Spinal cord (tissue), 10 donors: ENCODE data around the gene RRP8. TPM values are rescaled to one million over a fixed set of nuclear protein-coding genes. Genes with fewer than 3 reads are reported as not detected.
A peak's percentile ranks its signal among the peaks of the same experiment; 100 is the strongest.

Experiments
- DNase-seq, 6 donors: peaks; one replicate each; pipeline versions ENCODE4 v3.0.0 to v3.0.0-alpha.2; 2013 to 2015; ENCODE audit warnings: low spot score in 6 of 6, low read depth in 4 of 6
- H3K27ac ChIP-seq: one replicate; pipeline ENCODE4 v1.5.1; 2013; ENCODE audit warnings: low read depth, low read length, control low read depth
- H3K27me3 ChIP-seq: one replicate; pipeline ENCODE4 v1.6.1; 2013; ENCODE audit warnings: low read length; ENCODE audit not compliant: control insufficient read depth, insufficient read depth
- H3K36me3 ChIP-seq: one replicate; pipeline ENCODE4 v1.6.1; 2013; ENCODE audit warnings: low read length; ENCODE audit not compliant: control insufficient read depth, insufficient read depth
- H3K4me1 ChIP-seq: one replicate; pipeline ENCODE4 v1.6.1; 2013; ENCODE audit warnings: low read length; ENCODE audit not compliant: control insufficient read depth, insufficient read depth
- H3K4me3 ChIP-seq: one replicate; pipeline ENCODE4 v1.5.1; 2013; ENCODE audit warnings: low read depth, low read length, control low read depth
- H3K9me3 ChIP-seq: one replicate; pipeline ENCODE4 v1.6.1; 2013; ENCODE audit warnings: low read length; ENCODE audit not compliant: control insufficient read depth, insufficient read depth
- WGBS: methylation state at CpG from one replicate; pipeline ENCODE4 v1.1.5; 2013; ENCODE audit warnings: missing lambda C conversion rate; ENCODE audit not compliant: insufficient coverage; 5-methylcytosine and 5-hydroxymethylcytosine counted together
- polyA plus RNA-seq, 2 donors: library from polyadenylated mRNA; unstranded; fragments of 120-200 nt; gene quantifications; one replicate each; pipeline ENCODE4 v1.2.1, GENCODE V29; 2013; ENCODE audit not compliant: insufficient read length in 2 of 2
- total RNA-seq, 2 donors: library from RNA; depleted of rRNA in 1 of 2; stranded (reverse); fragments of 120-200 nt in 1 of 2; fragments of >200 nt in 1 of 2; gene quantifications; one replicate each; pipeline versions ENCODE4 v1.2.3 to v1.2.4, GENCODE V29; 2013 to 2014
- donor health status: healthy.

RRP8 gene
- total and polyA plus RNA-seq, 4 donors: 11.6 to 24.5 (median 17.0) TPM

DNA sequence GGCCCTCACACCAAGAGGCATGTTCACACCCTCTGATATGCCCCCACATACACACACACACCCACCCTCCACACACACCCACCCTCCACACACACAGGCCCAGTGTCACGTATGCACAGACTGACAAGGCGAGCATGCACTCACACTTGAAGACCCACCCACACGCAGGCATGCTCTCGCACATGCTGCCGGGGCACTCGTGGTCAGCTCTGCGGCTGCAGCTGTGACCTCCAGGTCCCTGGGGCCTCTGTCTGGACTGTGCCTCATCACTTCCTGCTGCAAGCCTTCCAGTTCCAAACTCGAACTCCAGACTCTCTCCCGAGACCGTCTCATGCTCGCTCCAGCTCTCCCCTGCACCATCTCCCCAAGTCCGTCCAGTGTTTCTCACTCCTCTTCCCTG is 42.7 kb upstream of the RRP8 start:
- H3K27me3 ChIP-seq: peaks cover 2% of the 10 kb centered on the region
- H3K4me3 ChIP-seq: no peak overlapping the region
- H3K36me3 ChIP-seq: peaks cover 25% of the 10 kb centered on the region
- WGBS: 80% methylated on average over 12 of the region's 12 CpGs
- DNase-seq: no peak
- peak overlapping the region; percentile 69 for H3K27ac ChIP-seq
- H3K9me3 ChIP-seq: no peaks in the 10 kb centered on the region
- H3K4me1 ChIP-seq: peaks cover 24% of the 10 kb centered on the region

DNA sequence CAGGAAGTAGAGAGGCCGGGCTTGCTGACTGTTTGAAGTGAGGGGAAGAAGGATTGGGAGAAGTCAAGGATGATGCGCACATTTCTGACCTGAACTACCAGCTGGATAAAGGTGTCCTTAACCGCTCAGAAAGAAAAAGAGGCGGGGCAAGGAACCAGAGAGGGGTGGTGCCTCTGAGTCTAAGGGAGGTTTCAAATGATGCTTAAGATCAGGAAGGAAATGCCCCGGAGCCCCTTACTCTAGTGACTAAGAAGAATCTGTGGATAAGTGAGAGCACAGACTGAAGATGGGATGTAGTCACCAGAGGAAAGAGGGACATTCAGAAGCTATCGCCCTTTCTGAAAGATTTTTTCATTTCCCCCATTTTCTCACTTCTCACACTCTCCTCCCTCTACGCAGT is 39.5 kb upstream of the RRP8 start:
- peaks cover 41% of the 10 kb centered on the region for H3K36me3 ChIP-seq
- no peak overlapping the region for H3K4me3 ChIP-seq
- 76% methylated on average over 6 of the region's 7 CpGs for WGBS
- H3K27ac ChIP-seq: no peak overlapping the region
- no peak for DNase-seq
- no peaks in the 10 kb centered on the region for H3K9me3 ChIP-seq
- H3K4me1 ChIP-seq: peaks cover 30% of the 10 kb centered on the region
- no peaks in the 10 kb centered on the region for H3K27me3 ChIP-seq

DNA sequence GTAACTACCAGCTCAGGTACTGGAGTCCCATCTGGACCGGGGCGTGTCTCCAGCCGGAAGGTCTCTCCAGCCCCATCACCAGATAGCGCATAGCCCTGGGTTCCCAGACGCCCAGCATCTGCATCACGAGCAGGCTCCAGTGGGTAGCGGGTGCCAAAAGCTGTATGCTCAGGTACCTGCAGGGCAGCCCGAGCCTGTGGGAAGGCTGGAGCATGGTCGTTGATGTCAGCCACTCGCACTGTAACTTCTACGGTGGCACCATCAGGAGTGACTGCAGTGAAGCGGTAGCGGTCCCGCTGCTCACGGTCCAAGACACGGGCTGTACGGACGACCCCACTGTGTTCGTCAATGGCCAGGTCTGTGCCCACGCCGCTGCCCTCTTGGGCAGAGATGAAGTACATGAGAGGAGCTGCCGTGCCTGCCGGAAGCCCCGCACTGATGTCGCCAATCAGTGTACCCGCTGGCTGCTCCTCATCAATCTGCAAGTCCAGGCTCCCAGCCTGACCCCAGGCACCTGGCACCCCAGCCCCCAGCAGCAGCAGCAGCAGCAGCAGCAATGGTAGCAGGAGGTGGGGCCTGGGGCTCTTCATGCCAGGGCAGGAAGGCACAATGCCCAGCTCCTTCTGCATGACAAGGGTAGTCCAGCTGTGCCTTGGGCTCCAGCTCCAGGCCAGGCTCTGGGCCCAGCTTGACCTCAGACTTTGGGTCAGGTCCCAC is 37.7 kb upstream of the RRP8 start:
- Histone ChIP-seq H3K9me3 (no peaks in the 10 kb centered on the region), H3K4me3 (no peak overlapping the region), H3K27me3 (no peaks in the 10 kb centered on the region), H3K36me3 (peaks cover 40% of the 10 kb centered on the region), H3K27ac (no peak overlapping the region), H3K4me1 (peaks cover 21% of the 10 kb centered on the region)
- DNase-seq: no peak
- 89% methylated on average over 26 of the region's 26 CpGs for WGBS

DNA sequence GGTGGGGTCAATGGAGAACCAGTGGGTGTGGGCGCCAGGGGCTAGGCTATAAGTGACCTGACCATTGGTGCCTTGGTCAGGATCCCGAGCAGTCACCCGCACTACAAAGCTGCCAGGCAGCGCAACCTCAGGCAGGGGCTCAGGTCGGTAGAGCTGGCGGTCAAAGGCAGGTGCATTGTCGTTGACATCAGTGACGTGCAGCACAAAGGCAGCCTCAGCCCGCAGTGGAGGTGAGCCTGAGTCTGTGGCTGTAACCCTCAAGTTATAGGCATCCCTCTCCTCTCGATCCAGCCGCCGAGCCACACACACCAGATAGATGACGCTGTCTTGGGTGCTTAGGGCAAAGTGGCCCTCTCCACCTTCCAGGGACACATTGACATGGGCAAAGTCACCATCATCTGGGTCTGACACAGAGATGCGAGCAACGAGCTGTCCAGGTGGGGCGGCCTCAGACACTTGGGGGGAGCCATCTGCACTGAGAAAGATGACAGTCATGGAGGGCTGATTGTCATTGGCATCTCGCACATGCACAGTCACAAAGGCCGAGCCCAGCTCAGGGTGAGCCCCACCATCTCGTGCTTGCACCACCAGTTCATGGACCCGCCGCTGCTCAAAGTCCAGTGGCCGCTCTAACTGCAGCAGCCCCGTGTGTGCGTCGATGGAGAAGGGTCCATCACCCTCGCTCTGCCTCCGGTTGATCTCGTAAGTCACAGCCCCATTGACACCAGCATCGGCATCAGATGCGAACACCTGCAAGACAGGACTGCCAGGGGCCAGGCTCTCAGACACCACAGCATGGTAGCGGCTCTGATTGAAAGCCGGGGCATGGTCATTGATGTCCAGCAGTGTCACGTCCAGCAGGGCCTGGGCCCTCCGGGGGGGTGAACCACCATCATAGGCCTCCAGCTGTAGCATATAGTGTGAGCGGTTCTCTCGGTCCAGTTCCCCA is 36.9 kb upstream of the RRP8 start:
- peaks cover 38% of the 10 kb centered on the region for H3K36me3 ChIP-seq
- 95% methylated on average over 36 of the region's 36 CpGs for WGBS
- H3K27ac ChIP-seq: no peak overlapping the region
- H3K4me1 ChIP-seq: peaks cover 26% of the 10 kb centered on the region
- DNase-seq: no peak
- H3K27me3 ChIP-seq: no peaks in the 10 kb centered on the region
- no peaks in the 10 kb centered on the region for H3K9me3 ChIP-seq
- H3K4me3 ChIP-seq: no peak overlapping the region

DNA sequence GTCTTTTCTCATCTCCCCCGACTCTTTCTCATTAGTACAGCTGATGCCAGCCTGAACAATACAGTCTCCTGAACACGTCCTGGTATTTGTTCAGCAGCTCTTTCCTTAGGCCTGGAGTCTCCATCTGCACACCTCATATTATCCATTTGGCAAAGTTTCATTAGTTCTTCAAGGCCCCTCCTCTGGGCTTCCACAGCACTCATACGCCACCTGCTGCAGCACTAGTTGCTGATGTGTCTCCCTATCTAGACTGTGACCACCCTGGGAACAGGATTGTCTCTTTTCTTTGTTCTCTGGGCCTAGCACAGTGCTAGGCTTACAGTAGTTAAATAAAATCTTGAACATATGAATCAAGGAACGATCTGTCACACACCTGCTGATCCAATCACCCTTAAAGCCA is 35.0 kb upstream of the RRP8 start:
- Histone ChIP-seq H3K27me3 (no peaks in the 10 kb centered on the region), H3K4me3 (no peak overlapping the region), H3K9me3 (no peaks in the 10 kb centered on the region), H3K27ac (no peak overlapping the region), H3K4me1 (peaks cover 30% of the 10 kb centered on the region), H3K36me3 (peaks cover 47% of the 10 kb centered on the region)
- WGBS: 79% methylated on average over 2 of the region's 4 CpGs
- no peak for DNase-seq

DNA sequence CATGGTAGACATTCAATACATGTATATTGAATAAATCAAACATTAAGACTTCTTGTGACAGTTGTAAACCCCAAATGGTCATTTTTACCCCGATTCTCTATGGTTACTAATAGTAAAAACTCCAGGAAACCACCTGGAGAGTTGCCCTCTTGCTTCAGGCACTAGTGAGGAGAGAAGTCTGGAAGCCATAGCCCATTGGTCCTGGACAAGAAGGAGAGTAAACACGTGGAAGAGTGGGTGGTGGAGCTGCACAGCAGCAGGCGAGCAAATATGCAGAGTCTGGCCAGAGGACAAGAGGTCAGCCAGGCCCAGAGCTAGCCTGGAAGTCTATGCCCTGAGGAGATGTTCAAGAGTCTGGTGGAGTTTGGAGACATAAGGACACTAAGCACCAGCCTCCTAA is 34.5 kb upstream of the RRP8 start:
- DNase-seq: no peak
- H3K36me3 ChIP-seq: peaks cover 52% of the 10 kb centered on the region
- no peaks in the 10 kb centered on the region for H3K9me3 ChIP-seq
- no peaks in the 10 kb centered on the region for H3K27me3 ChIP-seq
- no peak overlapping the region for H3K4me3 ChIP-seq
- WGBS: 53% methylated on average over 2 of the region's 3 CpGs
- H3K4me1 ChIP-seq: peaks cover 30% of the 10 kb centered on the region
- H3K27ac ChIP-seq: no peak overlapping the region

DNA sequence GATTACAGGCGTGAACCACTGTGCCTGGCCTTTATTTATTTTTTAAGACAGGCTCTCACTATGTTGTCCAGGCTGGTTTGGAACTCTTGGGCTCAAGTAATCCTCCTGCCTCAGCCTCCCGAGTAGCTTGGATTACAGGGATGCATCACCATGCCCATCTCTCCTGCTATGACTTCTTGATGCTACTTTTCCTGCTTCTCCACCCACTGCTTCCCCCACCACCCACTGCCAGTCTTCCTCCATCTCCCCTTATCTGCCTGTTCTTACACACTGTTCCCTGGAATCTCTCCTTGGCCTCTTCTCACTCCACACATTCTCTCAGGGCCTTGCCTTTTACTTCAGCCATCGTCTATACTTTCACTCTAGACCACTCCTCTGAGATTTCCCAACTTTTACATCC is 33.1 kb upstream of the RRP8 start:
- DNase-seq: no peak
- no peaks in the 10 kb centered on the region for H3K27me3 ChIP-seq
- H3K27ac ChIP-seq: no peak overlapping the region
- peaks cover 65% of the 10 kb centered on the region for H3K36me3 ChIP-seq
- no peaks in the 10 kb centered on the region for H3K9me3 ChIP-seq
- 86% methylated on average over 3 of the region's 3 CpGs for WGBS
- H3K4me1 ChIP-seq: peaks cover 28% of the 10 kb centered on the region
- no peak overlapping the region for H3K4me3 ChIP-seq

DNA sequence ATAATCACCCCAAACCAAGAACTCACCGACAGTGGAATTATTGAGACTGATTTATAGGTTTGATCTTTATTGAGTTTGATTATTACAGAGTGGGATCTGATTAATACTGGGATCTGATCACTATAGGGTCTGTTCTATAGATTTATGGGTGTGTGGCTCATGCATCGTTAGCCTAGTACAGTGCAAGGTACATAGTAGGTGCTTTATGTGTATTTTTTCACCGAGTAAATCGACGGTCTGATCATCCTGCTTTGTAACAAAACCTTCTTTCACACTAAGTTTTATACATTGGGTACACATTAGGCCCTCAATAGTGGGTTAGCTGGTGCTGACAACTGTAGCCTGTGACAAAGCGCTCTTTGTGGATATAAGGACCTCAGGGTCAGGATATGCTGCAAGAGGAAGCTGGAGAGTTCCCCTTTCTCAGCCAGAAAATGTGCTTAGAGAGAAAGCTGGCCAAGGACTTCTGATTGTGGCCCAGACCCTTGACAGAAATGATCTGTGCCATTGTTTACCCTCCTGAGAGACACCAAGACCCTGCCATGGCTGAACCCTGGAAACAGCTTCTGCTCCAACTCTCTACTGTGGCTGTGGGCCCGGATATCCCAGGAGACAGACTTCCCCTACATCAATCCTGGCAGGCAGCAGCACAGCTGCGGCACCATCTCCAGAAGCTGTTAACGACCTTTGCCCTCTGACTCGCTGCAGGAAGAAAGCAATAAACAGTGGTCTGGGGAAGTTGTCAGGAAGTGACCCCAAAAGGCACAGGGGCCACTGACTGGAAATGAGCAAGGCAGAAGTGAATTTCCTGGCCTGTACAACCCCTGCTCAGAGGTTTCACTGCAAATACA is 31.9 kb upstream of the RRP8 start:
- peaks cover 26% of the 10 kb centered on the region for H3K4me1 ChIP-seq
- H3K9me3 ChIP-seq: no peaks in the 10 kb centered on the region
- peaks cover 65% of the 10 kb centered on the region for H3K36me3 ChIP-seq
- no peaks in the 10 kb centered on the region for H3K27me3 ChIP-seq
- H3K4me3 ChIP-seq: peak overlapping the region; percentile 3
- peak overlapping the region; percentile 64 for H3K27ac ChIP-seq
- 2% methylated on average over 5 of the region's 10 CpGs for WGBS
- DNase-seq: peak in 5 of 6 donors; percentile 36 to 87 (median 57)

DNA sequence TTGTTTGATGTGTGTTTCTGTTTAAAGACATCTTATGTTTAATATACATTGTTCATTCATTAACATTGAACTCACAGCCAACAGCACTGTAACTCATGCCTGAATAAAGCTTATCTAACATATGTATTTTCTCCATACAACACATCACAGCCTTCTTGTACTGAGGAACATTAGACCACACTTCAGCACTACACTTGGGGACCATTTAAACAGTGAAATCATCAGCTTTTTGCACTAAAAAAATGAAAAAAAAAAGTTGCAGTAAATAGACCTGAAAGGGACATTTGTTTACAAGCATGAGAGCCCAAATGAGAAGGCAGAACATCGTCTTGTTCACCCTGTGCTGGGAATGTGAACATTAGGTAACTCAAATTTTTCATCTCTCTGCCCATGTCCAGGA is 31.1 kb upstream of the RRP8 start:
- H3K4me1 ChIP-seq: peaks cover 26% of the 10 kb centered on the region
- DNase-seq: no peak
- WGBS: no CpG with 5 or more reads among the region's 1 CpG
- H3K9me3 ChIP-seq: no peaks in the 10 kb centered on the region
- H3K4me3 ChIP-seq: no peak overlapping the region
- no peak overlapping the region for H3K27ac ChIP-seq
- no peaks in the 10 kb centered on the region for H3K27me3 ChIP-seq
- H3K36me3 ChIP-seq: peaks cover 65% of the 10 kb centered on the region
